Fibroblast of mammary gland (primary cell): Measurements from ENCODE around the gene ZNF141.
A peak's percentile ranks its signal among the peaks of the same experiment; 100 is the strongest.
"Not testable (repeated sequence)": the region's sequence is repeated elsewhere in the genome, so short reads cannot be mapped to it uniquely, and the experiment has no call there.

ENCODE experiments used
- DNase-seq: peaks from one replicate; pipeline ENCODE4 v3.0.0-alpha.2; 2010; ENCODE audit warnings: low read depth
- H3K4me3 ChIP-seq: 2 replicates; pipeline ENCODE4 v1.5.1; 2011; ENCODE audit warnings: low read depth, mild to moderate bottlenecking, low read length, moderate library complexity; ENCODE audit not compliant: control insufficient read depth
- CTCF ChIP-seq: conservative IDR thresholded peaks from 2 replicates; pipeline ENCODE4 v1.5.1; 2011; ENCODE audit warnings: low read depth, low read length, inconsistent platforms; ENCODE audit not compliant: control insufficient read depth, insufficient read depth

Gene ZNF141

GRCh38 chr4:337143-337931, at the start of gene ZNF141:
TSS of gene ZNF141 (plus strand) at chr4:337814. CDS start at chr4:337984, 170 bp downstream.
- peak; percentile 98 for DNase-seq
- no peak for TF ChIP-seq CTCF
- H3K4me3 ChIP-seq, result peak within 1 kb of the TSS; percentile 82

GRCh38 chr4:288891-289290, 48.7 kb upstream of the ZNF141 start:
- TF ChIP-seq CTCF, result no peak
- no peak overlapping the region for H3K4me3 ChIP-seq
- DNase-seq, result peak; percentile 23

- DNase-seq, result no peak
- no peak for TF ChIP-seq CTCF
These were observed 42.9 kb upstream of the ZNF141 start for GRCh38 chr4:294732-295131.

GRCh38 chr4:302381-302780, 35.2 kb upstream of the ZNF141 start:
- no peak overlapping the region for H3K4me3 ChIP-seq
- DNase-seq, result no peak
- TF ChIP-seq CTCF, result no peak

More at GRCh38 chr4:294732-295131, 42.9 kb upstream of the ZNF141 start:
- no peak overlapping the region for H3K4me3 ChIP-seq

- peak overlapping the region; percentile 63 for H3K4me3 ChIP-seq
- DNase-seq, result not testable (repeated sequence)
These were observed 33.1 kb upstream of the ZNF141 start for GRCh38 chr4:304516-304915.

- peak; percentile 85 for DNase-seq
These were observed 32.5 kb upstream of the ZNF141 start, which contains the start of gene ZNF732 for GRCh38 chr4:304969-305680. TSS of gene ZNF732 (minus strand) at chr4:305474. CDS start at chr4:305310, 164 bp downstream.

More at GRCh38 chr4:304969-305680, 32.5 kb upstream of the ZNF141 start, which contains the start of gene ZNF732:
- TF ChIP-seq CTCF, result no peak
- H3K4me3 ChIP-seq, result peak within 1 kb of the TSS; percentile 63
